Measurements from ENCODE around the gene CLC.

CLC gene

GRCh38 chr19:39729594-39729993 is 8.2 kb downstream of the CLC start:
- Histone ChIP-seq H3K4me3 (ENCODE audit: low read length, poor library complexity, severe bottlenecking) (no peak overlapping the region), H3F3A (ENCODE audit: low read depth) (no peaks in the 10 kb centered on the region), H3K27me3 (ENCODE audit: insufficient read depth, low read length, poor library complexity, severe bottlenecking) (no peaks in the 10 kb centered on the region), H2AFZ (ENCODE audit: low read length) (no peak overlapping the region), H4K20me1 (ENCODE audit: insufficient read depth, low read length, poor library complexity, severe bottlenecking) (no peaks in the 10 kb centered on the region), H3K9ac (ENCODE audit: low read depth, low read length, poor library complexity, severe bottlenecking) (no peak overlapping the region), H3K4me1 (ENCODE audit: insufficient read depth, low read length, poor library complexity, severe bottlenecking) (no peaks in the 10 kb centered on the region), H3K36me3 (ENCODE audit: insufficient read depth, low read length) (no peaks in the 10 kb centered on the region), H3K79me2 (ENCODE audit: insufficient read depth, low read length) (no peaks in the 10 kb centered on the region), H3K9me2 (replicated peaks; ENCODE audit: low read depth, low read length) (no peaks in the 10 kb centered on the region), H3K4me2 (ENCODE audit: low read depth, low read length, poor library complexity, severe bottlenecking) (no peak overlapping the region), H3K9me3 (ENCODE audit: insufficient read depth, low read depth, low read length) (no peaks in the 10 kb centered on the region)
- TF ChIP-seq EZH2phosphoT487 (IDR thresholded peaks at IDR 0.05; ENCODE audit: borderline replicate concordance) (no peak), CTCF (conservative IDR thresholded peaks at IDR 0.05; ENCODE audit: low read length) (no peak)

DNA sequence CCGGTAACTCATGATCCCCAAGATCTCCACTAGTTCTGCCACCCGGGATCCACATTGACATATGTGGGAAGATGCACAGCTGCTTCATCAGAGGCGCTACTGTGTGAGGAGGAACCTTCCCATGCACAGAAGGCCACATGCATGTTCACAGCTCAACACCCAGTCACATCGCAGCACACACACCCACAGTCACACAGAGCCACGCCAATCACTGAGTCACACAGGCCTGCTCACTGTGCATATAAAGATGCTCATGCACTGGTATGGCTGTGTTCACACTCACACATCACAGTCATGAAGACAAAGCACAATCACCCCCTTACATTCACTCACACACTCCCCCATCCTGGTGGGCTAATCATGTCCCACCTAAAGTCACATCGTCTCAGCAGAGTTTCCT is 9.8 kb downstream of the CLC start:
- TF ChIP-seq CTCF (conservative IDR thresholded peaks at IDR 0.05; ENCODE audit: low read length) (no peak), EZH2phosphoT487 (IDR thresholded peaks at IDR 0.05; ENCODE audit: borderline replicate concordance) (no peak)
- H2AFZ ChIP-seq (ENCODE audit: low read length), result no peak overlapping the region
- no peak overlapping the region for H3K9ac ChIP-seq (ENCODE audit: low read depth, low read length, poor library complexity, severe bottlenecking)
- no peak overlapping the region for H3K4me3 ChIP-seq (ENCODE audit: low read length, poor library complexity, severe bottlenecking)
- no peaks in the 10 kb centered on the region for H3K27me3 ChIP-seq (ENCODE audit: insufficient read depth, low read length, poor library complexity, severe bottlenecking)
- H4K20me1 ChIP-seq (ENCODE audit: insufficient read depth, low read length, poor library complexity, severe bottlenecking), result no peaks in the 10 kb centered on the region
- no peaks in the 10 kb centered on the region for H3K9me3 ChIP-seq (ENCODE audit: insufficient read depth, low read depth, low read length)
- no peaks in the 10 kb centered on the region for H3K4me1 ChIP-seq (ENCODE audit: insufficient read depth, low read length, poor library complexity, severe bottlenecking)
- no peaks in the 10 kb centered on the region for H3K79me2 ChIP-seq (ENCODE audit: insufficient read depth, low read length)
- H3F3A ChIP-seq (ENCODE audit: low read depth), result no peaks in the 10 kb centered on the region
- no peaks in the 10 kb centered on the region for H3K36me3 ChIP-seq (ENCODE audit: insufficient read depth, low read length)
- H3K9me2 ChIP-seq (replicated peaks; ENCODE audit: low read depth, low read length), result no peaks in the 10 kb centered on the region
- no peak overlapping the region for H3K4me2 ChIP-seq (ENCODE audit: low read depth, low read length, poor library complexity, severe bottlenecking)

GRCh38 chr19:39727070-39727800 is 10.6 kb downstream of the CLC start:
- H3K27me3 ChIP-seq (ENCODE audit: insufficient read depth, low read length, poor library complexity, severe bottlenecking), result no peaks in the 10 kb centered on the region
- no peaks in the 10 kb centered on the region for H3K9me2 ChIP-seq (replicated peaks; ENCODE audit: low read depth, low read length)
- H3F3A ChIP-seq (ENCODE audit: low read depth), result no peaks in the 10 kb centered on the region
- no peak overlapping the region for H2AFZ ChIP-seq (ENCODE audit: low read length)
- H3K4me2 ChIP-seq (ENCODE audit: low read depth, low read length, poor library complexity, severe bottlenecking), result no peak overlapping the region
- H3K4me3 ChIP-seq (ENCODE audit: low read length, poor library complexity, severe bottlenecking), result no peak overlapping the region
- H3K9me3 ChIP-seq (ENCODE audit: insufficient read depth, low read depth, low read length), result no peaks in the 10 kb centered on the region
- H3K4me1 ChIP-seq (ENCODE audit: insufficient read depth, low read length, poor library complexity, severe bottlenecking), result no peaks in the 10 kb centered on the region
- H3K9ac ChIP-seq (ENCODE audit: low read depth, low read length, poor library complexity, severe bottlenecking), result no peak overlapping the region
- no peak for TF ChIP-seq EZH2phosphoT487 (IDR thresholded peaks at IDR 0.05; ENCODE audit: borderline replicate concordance)
- TF ChIP-seq CTCF (conservative IDR thresholded peaks at IDR 0.05; ENCODE audit: low read length), result no peak
- H3K36me3 ChIP-seq (ENCODE audit: insufficient read depth, low read length), result no peaks in the 10 kb centered on the region
- H3K79me2 ChIP-seq (ENCODE audit: insufficient read depth, low read length), result no peaks in the 10 kb centered on the region
- no peaks in the 10 kb centered on the region for H4K20me1 ChIP-seq (ENCODE audit: insufficient read depth, low read length, poor library complexity, severe bottlenecking)

Measured in Loucy (cell line).